HG02885 (cell line): Measurements from ENCODE around the gene C1orf226.

Source experiments
- ATAC-seq: cut with Tn5 transposase; IDR thresholded peaks from one replicate; pipeline ENCODE4 v1.9.1; 2021; ENCODE audit warnings: mild to moderate bottlenecking; ENCODE audit not compliant: unreplicated experiment, poor library complexity

C1orf226 gene

DNA sequence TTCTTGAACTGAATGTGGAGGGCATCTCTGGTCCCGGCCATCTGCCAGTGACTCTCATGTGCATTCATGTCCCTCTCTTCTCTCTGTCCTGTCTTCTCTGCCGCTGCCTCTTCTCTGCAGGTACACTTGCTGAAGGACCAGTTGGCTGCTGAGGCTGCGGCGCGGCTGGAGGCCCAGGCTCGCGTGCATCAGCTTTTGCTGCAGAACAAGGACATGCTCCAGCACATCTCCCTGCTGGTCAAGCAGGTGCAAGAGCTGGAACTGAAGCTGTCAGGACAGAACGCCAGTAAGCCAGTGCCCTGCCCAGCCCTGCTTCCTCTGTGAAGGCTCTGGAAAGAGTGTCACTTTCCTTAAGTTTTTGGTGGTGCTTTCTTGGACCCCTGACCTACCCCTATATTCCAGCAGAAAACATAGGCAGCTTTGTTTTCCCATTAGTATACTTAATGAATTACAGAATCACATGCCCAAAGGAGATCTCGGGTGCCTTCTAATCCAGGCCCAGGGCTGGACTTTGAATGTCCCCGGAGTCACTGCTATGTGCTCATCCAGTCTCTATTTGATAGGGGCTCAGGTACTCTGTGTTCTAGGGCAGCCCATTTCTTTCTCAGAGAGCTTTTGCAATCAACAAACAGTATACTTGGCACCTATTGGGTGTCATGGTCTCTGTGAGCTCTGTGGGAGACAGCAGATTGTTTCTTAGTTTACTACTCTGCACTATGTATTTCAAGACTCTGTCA is 16.1 kb upstream of the C1orf226 start:
- no peak for ATAC-seq

DNA sequence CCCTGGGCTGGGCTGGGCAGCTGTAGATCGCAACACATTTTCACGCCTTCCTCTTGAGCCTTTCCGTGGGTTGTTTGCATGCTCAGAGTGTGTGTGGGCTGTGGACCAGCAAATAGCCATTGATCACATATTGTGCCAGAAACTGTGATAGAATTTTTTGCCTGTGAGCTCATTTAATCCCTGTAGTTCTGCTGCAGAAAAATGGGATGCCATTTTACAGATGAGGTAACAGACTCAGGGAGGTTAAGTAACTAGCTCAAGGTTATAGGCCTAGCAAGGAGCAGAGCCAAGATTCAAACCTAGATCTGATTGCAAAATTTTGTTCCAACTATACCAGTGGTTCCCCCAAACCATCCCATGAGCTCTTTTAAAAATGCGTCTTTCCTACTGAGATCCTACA is 15.4 kb upstream of the C1orf226 start:
- ATAC-seq = no peak

DNA sequence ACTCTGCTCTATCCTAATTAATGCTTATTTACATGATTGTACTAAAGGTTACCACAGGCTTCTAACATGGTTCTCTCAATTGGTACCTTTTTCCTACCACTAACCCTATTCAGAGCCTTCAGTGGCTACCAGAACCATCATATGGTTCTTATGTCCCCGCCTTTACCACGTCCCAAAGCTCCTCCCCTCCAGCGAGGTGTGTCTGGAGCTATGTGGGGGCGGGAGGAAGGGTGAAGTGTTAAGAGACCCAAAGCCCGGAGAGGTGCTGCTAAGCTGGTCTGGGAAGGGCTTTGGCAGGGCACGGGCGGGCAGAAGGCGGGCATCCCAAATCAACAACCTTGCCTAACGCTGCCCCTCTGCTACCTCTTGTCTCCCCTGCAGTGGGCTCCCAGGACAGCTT is 14.9 kb upstream of the C1orf226 start:
- no peak for ATAC-seq

DNA sequence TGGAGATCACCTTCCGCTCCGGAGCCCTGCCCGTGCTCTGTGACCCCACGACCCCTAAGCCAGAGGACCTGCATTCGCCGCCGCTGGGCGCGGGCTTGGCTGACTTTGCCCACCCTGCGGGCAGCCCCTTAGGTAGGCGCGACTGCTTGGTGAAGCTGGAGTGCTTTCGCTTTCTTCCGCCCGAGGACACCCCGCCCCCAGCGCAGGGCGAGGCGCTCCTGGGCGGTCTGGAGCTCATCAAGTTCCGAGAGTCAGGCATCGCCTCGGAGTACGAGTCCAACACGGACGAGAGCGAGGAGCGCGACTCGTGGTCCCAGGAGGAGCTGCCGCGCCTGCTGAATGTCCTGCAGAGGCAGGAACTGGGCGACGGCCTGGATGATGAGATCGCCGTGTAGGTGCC is 14.5 kb upstream of the C1orf226 start:
- ATAC-seq = no peak

DNA sequence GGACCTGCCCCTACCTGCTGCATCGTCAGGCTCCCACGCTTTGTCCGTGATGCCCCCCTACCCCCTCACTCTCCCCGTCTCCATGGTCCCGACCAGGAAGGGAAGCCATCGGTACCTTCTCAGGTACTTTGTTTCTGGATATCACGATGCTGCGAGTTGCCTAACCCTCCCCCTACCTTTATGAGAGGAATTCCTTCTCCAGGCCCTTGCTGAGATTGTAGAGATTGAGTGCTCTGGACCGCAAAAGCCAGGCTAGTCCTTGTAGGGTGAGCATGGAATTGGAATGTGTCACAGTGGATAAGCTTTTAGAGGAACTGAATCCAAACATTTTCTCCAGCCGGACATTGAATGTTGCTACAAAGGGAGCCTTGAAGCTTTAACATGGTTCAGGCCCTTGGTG is 13.8 kb upstream of the C1orf226 start:
- ATAC-seq = no peak

DNA sequence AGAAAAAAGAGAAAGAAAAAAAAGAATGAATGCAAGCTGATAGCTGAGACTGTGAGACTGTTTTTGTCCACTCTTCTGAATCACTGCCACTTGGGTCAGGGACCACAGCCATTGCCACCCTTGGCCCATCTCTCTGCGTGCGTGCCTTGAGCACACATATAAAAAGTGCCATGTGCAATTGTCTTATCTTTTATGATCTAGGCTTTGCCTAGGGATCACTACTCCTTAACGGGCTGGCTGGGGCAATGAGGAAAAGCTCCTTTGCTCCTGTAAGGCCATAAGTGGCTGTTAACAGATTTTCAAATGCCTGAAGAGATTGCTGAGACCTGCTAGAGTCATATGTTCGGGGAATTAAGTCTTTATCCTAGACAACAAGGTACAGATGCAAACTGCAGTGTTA is 13.1 kb upstream of the C1orf226 start:
- no peak for ATAC-seq

DNA sequence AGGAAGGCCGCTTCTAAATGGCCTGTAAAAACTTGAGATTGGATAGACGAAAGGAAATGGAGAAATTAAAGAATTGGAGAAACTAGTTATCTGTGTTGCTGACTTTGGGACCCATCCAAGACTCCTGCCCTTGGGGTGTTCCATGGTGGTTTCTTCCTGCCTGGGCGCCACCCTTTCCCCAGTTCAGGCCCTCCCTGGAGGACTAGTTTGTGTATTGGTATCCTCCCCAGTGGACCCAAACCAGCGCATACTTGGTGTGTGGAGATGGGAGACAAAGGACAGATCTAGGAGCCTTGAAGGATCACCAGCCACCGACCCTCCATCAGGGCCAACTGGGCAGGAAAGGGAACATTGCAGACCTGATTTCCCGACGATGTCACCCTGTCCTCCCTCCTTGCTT is 12.0 kb upstream of the C1orf226 start:
- ATAC-seq = no peak

DNA sequence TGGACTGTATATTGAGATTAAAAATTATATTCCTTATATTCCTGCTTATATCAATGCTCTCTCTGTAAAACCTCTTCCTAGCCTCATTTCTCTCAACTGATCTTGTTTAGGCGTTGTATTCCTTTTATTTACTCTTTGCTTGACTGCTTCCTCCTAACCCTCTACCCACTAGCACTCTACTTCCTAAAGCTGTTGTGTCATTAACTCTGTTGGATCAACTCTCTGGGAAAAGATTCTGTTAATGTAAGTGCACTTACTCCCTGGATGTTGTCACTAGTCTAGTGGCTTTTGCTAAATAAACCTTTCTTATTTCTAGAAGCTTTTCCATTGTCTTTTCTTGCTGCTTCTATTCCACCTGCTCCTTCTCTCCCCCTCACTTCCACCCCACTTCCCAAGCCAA is 11.4 kb upstream of the C1orf226 start:
- no peak for ATAC-seq

DNA sequence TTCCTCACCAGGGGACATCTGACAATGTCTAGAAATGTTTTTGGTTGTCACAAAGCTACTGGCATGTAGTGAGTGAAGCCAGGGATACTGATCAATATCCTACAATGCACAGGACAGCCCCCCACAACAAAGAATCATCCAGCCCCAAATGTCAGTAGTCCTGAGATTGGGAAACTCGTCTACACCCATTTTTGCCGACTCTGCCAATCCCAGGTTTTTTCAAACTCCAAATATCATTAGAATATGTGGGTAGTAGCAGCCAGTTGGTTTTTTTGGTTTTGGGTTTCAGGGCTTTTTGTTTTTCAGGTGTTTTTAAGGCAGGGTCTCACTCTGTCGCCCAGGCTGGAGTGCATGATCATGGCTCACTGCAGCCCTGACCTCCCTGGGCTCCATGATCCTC is 10.8 kb upstream of the C1orf226 start:
- no peak for ATAC-seq

DNA sequence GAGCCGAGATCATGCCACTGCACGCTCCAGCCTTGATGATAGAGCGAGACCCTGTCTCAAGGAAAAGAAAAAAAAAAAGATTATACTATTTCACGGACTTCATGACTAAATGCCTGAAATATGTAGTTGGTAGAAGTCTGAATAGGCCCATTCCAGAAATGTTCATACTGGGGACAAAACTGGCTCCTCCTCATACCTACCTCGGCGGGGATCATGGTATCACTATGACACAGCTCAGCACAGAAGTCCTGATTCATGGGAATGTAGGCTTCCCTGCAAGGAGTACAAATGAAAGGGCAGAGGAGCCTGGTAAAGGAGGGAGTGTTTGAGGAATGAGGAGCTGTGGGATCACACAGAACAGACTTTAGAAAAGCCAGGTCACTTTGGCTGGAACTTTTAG is 9.9 kb upstream of the C1orf226 start:
- no peak for ATAC-seq

DNA sequence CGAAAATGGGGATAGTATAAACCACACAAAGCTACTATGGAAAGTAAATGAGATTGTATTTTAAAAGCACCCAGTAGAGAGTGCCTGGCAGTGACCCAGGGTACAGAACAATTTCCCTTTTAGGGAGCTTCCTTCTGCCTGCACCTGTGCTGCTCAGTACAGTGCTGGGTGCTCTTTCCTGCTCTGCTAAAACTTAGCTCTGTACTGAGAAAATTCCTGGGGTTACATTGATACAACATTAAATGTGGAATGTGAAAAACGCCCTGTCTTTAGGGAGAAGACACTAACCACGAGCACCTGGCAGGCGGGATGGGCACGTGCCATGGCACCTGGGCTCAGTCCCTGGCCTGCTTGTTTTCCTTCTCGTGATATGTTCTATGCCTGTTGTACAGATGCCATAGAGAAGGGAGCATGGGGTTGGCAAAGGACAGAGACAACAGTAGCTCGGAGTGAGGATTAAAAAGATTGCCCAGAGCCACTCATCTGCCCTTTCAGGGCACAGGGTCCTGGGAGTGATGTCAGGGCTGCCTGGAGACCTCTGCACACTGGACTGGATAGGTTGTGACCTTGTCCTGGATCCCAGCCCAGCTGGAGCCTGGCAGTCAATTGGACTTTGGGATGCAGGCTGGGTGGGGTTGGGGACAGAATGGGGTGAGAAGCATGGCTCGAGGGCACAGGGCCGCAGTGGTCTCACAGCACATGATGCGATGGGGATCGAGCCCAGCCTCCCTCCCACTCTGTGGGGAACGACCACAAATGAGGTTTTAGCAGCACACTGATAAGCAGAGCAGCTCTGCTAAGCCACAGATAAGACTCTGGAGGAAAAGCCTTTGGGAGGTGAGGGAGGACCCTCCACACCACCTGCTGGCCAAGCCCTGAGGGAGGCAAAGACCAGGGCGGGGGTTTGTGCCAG is 9.1 kb upstream of the C1orf226 start:
- ATAC-seq = no peak

DNA sequence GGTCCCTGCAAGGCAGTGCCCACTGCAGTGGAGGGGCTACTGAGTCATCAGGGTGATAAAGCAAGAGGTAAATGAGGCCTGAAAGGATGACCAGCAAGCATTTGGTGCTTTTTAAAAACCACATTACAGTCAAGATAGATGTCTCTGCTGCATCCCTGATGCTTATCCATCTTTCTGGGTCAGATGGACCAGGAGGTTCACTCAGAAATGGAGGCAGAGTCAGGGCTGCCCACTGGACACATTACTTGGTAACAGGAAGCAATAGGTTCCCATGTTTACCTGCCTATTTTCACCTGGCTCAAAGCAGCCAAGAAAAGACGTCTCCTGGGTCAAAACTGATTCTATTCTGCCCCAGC is 8.5 kb upstream of the C1orf226 start:
- ATAC-seq = no peak

DNA sequence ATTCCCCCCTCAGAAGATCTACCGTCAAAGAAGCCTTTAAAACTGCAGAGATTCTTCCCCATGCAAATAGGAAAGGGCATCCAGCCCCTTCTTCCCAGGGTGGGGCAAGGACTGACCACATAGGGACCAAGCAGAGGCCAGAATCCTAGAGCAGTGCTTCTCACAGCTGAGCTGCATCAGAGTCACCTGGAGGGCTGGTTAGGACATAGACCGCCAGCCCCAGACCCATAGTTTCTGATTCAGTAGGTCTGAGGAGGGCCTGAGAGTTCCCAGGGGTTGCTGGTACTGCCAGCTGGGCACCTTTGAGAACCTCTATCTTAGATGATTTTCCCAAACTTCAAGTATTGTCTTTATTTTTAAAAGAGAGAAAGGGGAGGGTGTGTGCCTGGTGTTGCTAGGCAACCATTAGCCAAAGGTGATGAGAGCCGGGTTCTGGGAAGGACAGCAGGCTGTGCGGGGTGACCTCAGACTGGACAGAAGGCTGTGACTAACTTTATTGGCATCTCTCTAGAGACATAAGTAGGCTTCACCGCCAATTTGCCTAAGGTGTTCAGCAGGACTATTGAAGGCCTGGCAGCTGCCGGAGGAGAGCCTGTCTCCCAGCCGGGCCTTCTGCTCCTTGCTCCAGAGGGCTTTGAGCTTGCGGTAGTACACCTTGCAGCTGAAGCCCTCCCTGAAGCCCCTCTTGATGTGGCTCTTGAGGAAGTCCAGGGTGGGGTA is 7.8 kb upstream of the C1orf226 start:
- ATAC-seq = no peak

DNA sequence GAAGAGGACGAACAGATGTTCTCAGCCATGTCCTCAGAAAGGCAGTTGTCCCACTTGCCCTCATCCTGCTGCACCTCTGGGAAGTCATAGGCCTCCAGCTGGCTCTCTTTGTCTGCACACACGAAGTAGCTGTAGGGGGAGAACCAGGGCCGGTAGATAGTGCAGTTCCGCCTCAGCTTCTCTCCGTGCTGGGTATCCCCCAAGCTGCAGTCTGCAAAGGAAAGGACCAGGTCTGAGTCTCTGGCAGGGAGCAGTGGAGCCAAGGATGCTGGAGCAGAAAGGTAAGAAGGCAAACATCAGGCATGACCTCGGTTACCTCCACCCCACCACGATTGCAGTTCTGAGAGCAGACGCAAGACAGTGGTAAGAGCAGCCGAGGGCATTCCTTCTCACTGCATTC is 7.1 kb upstream of the C1orf226 start:
- ATAC-seq = no peak

DNA sequence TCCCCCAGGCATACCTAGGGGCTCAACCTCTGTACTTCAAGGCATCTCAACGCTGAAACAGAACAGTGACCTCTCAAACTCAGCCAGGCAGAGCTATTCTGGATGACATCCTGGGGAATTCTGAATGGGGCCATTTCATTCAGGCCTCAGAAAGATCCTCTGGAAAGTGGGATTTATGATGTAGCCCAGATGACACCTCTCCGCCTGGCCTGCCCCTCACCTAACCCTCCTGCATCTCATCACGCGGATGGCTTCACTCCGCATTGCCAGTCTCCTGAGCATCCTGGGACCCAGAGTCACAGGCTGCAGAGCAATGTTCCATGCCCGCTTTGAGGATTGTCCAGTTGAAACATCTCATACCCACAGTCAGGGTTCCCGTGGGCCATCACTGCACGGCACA is 6.1 kb upstream of the C1orf226 start:
- no peak for ATAC-seq

DNA sequence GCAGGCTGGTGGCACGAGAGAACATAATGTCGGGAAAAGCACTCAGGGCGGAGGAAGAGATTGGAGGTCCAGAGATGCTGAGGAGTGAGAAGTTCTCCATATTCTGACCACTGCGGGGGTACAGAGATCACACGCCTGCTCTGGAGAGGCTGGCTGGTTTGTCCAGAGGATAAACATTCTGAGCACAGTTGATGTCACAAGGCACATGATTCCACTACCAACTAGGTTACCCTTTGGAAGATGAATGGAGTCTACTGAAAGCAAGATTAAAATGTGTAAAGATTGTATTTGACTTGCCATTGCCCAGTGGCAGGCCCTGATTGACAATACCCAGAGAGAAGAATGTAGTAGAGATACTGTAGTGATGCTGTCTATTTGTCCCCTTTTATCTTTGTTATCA is 4.8 kb upstream of the C1orf226 start, which contains the start of gene SPATA46:
Gene SPATA46, minus strand, starts transcription at position 164 of the 400 bp plus-strand sequence. Its CDS starts 64 bp downstream, at position 100.
- ATAC-seq = no peak

DNA sequence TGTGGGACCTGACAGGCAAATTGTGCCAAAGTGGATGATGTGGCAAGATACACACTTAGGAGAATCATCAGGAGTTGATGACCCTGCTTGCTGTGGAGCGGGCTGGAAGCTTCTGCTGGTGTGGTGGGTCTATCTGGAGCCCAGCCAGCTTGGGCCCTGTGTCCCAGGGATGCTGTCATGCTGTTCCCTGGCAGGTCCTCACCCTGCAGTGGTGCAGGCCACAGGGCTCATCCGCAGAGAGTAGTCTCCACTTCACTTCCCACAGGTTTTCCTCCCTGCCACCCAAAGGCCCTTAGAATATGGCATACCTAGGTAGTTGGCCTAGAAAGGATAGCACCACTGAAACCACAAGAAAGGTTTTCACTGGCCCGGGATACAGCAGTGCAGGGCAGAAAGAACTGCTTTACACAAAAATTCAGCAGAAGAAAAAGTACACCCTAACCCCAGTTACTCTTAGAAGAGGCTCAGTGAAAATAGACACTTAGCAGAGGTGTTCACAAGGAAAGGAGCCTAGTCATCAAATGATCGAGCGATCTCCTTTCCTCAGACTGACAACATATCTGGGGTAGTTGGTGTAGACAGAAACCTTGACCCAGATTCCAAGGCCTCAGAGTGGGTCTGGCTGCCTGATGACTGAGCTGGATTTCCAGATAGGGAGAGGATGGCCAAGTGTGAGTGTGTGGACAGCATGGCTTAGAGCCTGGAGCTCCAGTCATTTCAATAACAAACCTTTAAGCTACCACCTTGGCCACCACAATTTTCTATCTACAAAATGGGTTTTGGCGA is 1.3 kb upstream of the C1orf226 start:
- ATAC-seq = no peak

DNA sequence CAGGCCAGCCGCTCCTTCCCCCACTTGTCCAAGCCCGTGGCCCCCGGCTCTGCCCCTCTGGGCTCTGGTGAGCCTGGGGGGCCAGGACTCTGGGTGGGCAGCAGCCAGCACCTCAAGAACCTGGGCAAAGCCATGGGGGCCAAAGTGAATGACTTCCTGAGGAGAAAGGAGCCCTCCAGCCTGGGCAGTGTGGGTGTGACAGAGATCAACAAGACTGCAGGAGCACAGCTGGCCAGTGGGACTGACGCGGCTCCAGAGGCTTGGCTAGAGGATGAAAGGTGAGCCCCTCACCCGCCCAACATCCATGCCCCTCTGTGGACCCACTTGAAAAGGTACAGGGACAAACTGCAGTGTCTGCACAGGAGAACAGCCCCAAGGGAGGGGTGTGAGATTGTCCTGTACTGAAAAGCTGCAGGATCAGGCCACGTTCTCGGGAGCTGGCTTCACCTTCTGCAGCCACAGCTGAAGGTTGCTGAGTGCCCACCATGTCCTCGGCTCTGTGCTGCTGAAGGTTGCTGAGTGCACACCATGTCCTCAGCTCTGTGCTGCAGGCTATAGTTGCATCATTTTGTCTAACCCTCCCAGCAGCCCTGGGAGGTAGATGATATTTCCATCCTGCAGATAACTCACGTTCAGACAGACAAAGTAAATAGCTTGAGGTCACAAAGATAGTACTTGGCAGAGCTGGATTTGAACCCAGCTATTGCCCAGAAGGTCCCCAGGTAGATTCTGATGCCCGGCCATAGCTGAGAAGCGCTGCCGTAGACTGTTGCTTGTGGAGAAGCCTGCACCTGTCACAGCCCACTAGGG is 618 bp downstream of the C1orf226 start:
- ATAC-seq = no peak

DNA sequence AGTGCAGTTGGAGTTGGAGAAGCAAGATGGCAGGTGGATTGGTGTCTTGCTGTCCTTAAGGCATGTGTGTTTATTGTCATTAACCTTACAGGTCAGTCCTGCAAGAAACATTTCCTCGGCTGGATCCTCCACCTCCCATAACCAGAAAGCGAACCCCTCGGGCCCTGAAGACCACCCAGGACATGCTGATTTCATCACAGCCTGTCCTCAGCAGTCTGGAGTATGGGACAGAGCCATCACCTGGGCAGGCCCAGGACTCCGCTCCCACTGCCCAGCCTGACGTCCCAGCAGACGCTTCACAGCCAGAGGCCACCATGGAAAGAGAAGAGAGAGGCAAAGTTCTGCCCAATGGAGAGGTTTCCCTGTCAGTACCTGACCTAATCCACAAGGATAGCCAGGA is 1.6 kb downstream of the C1orf226 start:
- ATAC-seq = no peak
